ENCODE measurements around the gene AGBL5. TPM values are rescaled to one million over a fixed set of nuclear protein-coding genes. Genes with fewer than 3 reads are reported as not detected.

The AGBL5 gene
- polyA plus RNA-seq, 3 donors: 7.4 to 11.2 (median 7.8) TPM

GRCh38 chr2:27042985-27043634, 8.4 kb upstream of the AGBL5 start:
- WGBS, 3 donors: 87 to 92% (median 91%) methylated on average over 7 of the region's 7 CpGs
- no peak overlapping the region for H3K27ac ChIP-seq (ENCODE audit: low read depth, low read length)

- 9 to 16% (median 9%) methylated on average over 40 to 52 of the region's 52 CpGs for WGBS, 3 donors
- H3K27ac ChIP-seq (ENCODE audit: low read depth, low read length): no peak overlapping the region
Observed at GRCh38 chr2:27049422-27050280, 1.8 kb upstream of the AGBL5 start.

- 0% methylated on average over 48 of the region's 48 CpGs for WGBS, 3 donors
- no peak overlapping the region for H3K27ac ChIP-seq (ENCODE audit: low read depth, low read length)
Observed at GRCh38 chr2:27050281-27050995, 1.0 kb upstream of the AGBL5 start.

GRCh38 chr2:27051902-27052645, 606 bp downstream of the AGBL5 start:
- 3 to 6% (median 6%) methylated on average over 17 to 24 of the region's 24 CpGs for WGBS, 3 donors
- H3K27ac ChIP-seq (ENCODE audit: low read depth, low read length): no peak overlapping the region

- WGBS, 3 donors: 87 to 91% (median 88%) methylated on average over 11 of the region's 11 CpGs
- H3K27ac ChIP-seq (ENCODE audit: low read depth, low read length): no peak overlapping the region
Observed at GRCh38 chr2:27053321-27053720, 1.9 kb downstream of the AGBL5 start.

GRCh38 chr2:27053776-27054175, 2.3 kb downstream of the AGBL5 start:
- 84 to 94% (median 91%) methylated on average over 8 of the region's 8 CpGs for WGBS, 3 donors
- no peak overlapping the region for H3K27ac ChIP-seq (ENCODE audit: low read depth, low read length)

GRCh38 chr2:27054721-27055120, 3.3 kb downstream of the AGBL5 start:
- H3K27ac ChIP-seq (ENCODE audit: low read depth, low read length): no peak overlapping the region
- WGBS, 3 donors: 95% methylated on average over 11 of the region's 11 CpGs

GRCh38 chr2:27057184-27057583, 5.7 kb downstream of the AGBL5 start:
- no peak overlapping the region for H3K27ac ChIP-seq (ENCODE audit: low read depth, low read length)

GRCh38 chr2:27058210-27058609, 6.7 kb downstream of the AGBL5 start:
- no peak overlapping the region for H3K27ac ChIP-seq (ENCODE audit: low read depth, low read length)
- WGBS, 3 donors: 94 to 95% (median 94%) methylated on average over 10 of the region's 10 CpGs

More at GRCh38 chr2:27057184-27057583, 5.7 kb downstream of the AGBL5 start:
- WGBS, 3 donors: 91 to 95% (median 95%) methylated on average over 6 of the region's 6 CpGs

GRCh38 chr2:27059141-27059820, 7.8 kb downstream of the AGBL5 start:
- no peak overlapping the region for H3K27ac ChIP-seq (ENCODE audit: low read depth, low read length)
- WGBS, 3 donors: 37 to 81% (median 72%) methylated on average over 15 of the region's 15 CpGs

- 80 to 91% (median 90%) methylated on average over 3 of the region's 3 CpGs for WGBS, 3 donors
Observed at GRCh38 chr2:27060323-27060722, 8.9 kb downstream of the AGBL5 start.

GRCh38 chr2:27065128-27065527, 13.7 kb downstream of the AGBL5 start:
- 84 to 87% (median 85%) methylated on average over 3 of the region's 3 CpGs for WGBS, 3 donors

More at GRCh38 chr2:27060323-27060722, 8.9 kb downstream of the AGBL5 start:
- H3K27ac ChIP-seq (ENCODE audit: low read depth, low read length): no peak overlapping the region

GRCh38 chr2:27067385-27067784, 15.9 kb downstream of the AGBL5 start:
- WGBS, 3 donors: 93 to 96% (median 93%) methylated on average over 5 of the region's 5 CpGs
- H3K27ac ChIP-seq (ENCODE audit: low read depth, low read length): no peak overlapping the region

More at GRCh38 chr2:27065128-27065527, 13.7 kb downstream of the AGBL5 start:
- H3K27ac ChIP-seq (ENCODE audit: low read depth, low read length): no peak overlapping the region

- no peak overlapping the region for H3K27ac ChIP-seq (ENCODE audit: low read depth, low read length)
- 91 to 97% (median 92%) methylated on average over 6 of the region's 6 CpGs for WGBS, 3 donors
Observed at GRCh38 chr2:27069436-27069835, 18.0 kb downstream of the AGBL5 start.

GRCh38 chr2:27069961-27070618, 18.6 kb downstream of the AGBL5 start:
- 70 to 79% (median 78%) methylated on average over 8 of the region's 8 CpGs for WGBS, 3 donors
- no peak overlapping the region for H3K27ac ChIP-seq (ENCODE audit: low read depth, low read length)

- 2 to 3% (median 3%) methylated on average over 11 of the region's 11 CpGs for WGBS, 3 donors
- peak overlapping the region; percentile 23 for H3K27ac ChIP-seq (ENCODE audit: low read depth, low read length)
Observed at GRCh38 chr2:27070653-27071276, 19.3 kb downstream of the AGBL5 start.
